Astrocyte (in vitro differentiated cells and primary cell): Measurements from ENCODE around the gene MSN.

Experiments used
- CTCF ChIP-seq: IDR thresholded peaks from 2 replicates; pipeline ENCODE4 v1.5.1; 2011; ENCODE audit warnings: low read depth, mild to moderate bottlenecking, inconsistent platforms, low read length, moderate library complexity; ENCODE audit not compliant: insufficient read depth
- EZH2 ChIP-seq: IDR thresholded peaks from 2 replicates; pipeline ENCODE4 v1.6.1; 2012; ENCODE audit warnings: mild to moderate bottlenecking, low read length, inconsistent platforms; ENCODE audit not compliant: insufficient read depth

- TF ChIP-seq CTCF (no peak), EZH2 (no peak)
These were observed 4.5 kb downstream of the MSN start for GRCh38 chrX:65671966-65672365.
